Neural cell (in vitro differentiated cells): Measurements from ENCODE around the gene COMTD1.

ENCODE experiments used
- EP300 ChIP-seq: fragments of 450-650 bp; conservative IDR thresholded peaks from 2 replicates; pipeline ENCODE4 v1.6.1; 2014; ENCODE audit warnings: antibody characterized with exemption, mild to moderate bottlenecking, moderate library complexity; ENCODE audit not compliant: poor library complexity, severe bottlenecking
- EZH2 ChIP-seq: fragments of 200-600, 300-800 bp; shearing (Covaris generic), sonication (generic); IDR thresholded peaks from 2 replicates; pipeline ENCODE4 v1.6.1; 2014; ENCODE audit warnings: antibody characterized with exemption, low read length, borderline replicate concordance, mild to moderate bottlenecking; ENCODE audit not compliant: insufficient read depth, poor library complexity, severe bottlenecking
- MXI1 ChIP-seq: fragments of 450-650 bp; conservative IDR thresholded peaks from 2 replicates; pipeline ENCODE4 v1.6.1; 2014; ENCODE audit warnings: antibody characterized with exemption, mild to moderate bottlenecking; ENCODE audit not compliant: poor library complexity, severe bottlenecking
- RAD21 ChIP-seq: fragments of 450-650 bp; conservative IDR thresholded peaks from 2 replicates; pipeline ENCODE4 v1.6.1; 2014; ENCODE audit warnings: antibody characterized with exemption, mild to moderate bottlenecking, moderate library complexity
- SMC3 ChIP-seq: fragments of 450-650 bp; conservative IDR thresholded peaks from 2 replicates; pipeline ENCODE4 v1.6.1; 2014; ENCODE audit warnings: antibody characterized with exemption, mild to moderate bottlenecking, moderate library complexity; ENCODE audit not compliant: poor library complexity
- TAF1 ChIP-seq: IDR thresholded peaks from 2 replicates; pipeline ENCODE4 v1.6.1; 2012; ENCODE audit warnings: low read depth
- TF ChIP-seq, protein P1 (sequence below): fragments of 450-650 bp; IDR thresholded peaks from 2 replicates; pipeline ENCODE4 v1.5.1; 2014; ENCODE audit warnings: antibody characterized with exemption, mild to moderate bottlenecking, moderate library complexity; ENCODE audit not compliant: poor library complexity, severe bottlenecking

DNA sequence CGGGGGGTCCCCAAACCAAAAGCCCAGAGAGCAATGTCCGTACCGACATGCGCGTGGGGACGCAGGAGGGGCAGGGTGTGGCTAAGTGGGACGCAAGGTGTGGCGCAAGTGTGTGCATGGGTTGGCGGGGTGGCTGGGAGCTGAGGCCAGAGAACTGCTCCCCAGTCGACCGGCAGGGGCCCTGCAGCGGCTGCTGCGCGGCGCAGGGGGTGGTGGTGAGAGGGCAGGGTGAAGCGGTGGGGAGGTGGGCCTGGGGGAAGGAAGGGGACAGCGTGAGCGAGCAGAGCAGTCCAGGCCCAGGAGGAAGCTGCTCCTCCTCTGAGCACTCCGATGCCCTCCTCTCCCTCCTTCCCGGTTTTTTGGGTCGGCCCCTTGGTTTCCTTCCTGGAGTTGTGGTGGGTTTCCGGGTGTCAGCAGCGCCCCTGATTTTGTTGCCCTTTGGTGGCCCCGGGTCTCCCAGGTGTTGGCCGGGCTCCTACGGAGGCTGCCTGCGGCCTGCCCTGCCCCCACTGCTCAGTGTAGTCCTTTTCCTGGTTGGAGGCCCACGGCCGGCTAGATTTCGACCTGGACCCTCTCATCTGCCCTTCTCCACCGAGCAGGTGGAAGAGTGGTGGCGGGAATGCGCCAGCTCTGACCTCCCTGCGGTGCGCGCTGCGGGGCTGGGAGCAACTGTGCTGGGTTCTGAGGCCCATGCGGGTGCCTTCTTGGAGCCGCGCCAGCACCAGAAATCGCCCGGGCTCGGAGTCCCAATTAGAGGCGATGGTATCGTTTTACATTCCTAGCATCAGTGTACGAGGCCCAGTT, 40.5 kb upstream of the COMTD1 start:
- TF ChIP-seq, protein P1, sequence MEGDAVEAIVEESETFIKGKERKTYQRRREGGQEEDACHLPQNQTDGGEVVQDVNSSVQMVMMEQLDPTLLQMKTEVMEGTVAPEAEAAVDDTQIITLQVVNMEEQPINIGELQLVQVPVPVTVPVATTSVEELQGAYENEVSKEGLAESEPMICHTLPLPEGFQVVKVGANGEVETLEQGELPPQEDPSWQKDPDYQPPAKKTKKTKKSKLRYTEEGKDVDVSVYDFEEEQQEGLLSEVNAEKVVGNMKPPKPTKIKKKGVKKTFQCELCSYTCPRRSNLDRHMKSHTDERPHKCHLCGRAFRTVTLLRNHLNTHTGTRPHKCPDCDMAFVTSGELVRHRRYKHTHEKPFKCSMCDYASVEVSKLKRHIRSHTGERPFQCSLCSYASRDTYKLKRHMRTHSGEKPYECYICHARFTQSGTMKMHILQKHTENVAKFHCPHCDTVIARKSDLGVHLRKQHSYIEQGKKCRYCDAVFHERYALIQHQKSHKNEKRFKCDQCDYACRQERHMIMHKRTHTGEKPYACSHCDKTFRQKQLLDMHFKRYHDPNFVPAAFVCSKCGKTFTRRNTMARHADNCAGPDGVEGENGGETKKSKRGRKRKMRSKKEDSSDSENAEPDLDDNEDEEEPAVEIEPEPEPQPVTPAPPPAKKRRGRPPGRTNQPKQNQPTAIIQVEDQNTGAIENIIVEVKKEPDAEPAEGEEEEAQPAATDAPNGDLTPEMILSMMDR, result no peak
- TF ChIP-seq EZH2 (no peak), SMC3 (no peak), MXI1 (no peak), TAF1 (no peak), EP300 (no peak), RAD21 (no peak)
